GM12878 (cell line): ENCODE measurements around the gene MT1G. TPM values are rescaled to one million over a fixed set of nuclear protein-coding genes. Genes with fewer than 3 reads are reported as not detected.

Experiments used
- ATAC-seq: fragments of 200-7000 bp; cut with Tn5 transposase; 3 replicates; pipeline ENCODE4 v1.9.1; 2020; ENCODE audit warnings: mild to moderate bottlenecking, moderate library complexity
- BruUV-seq: library from RNA; stranded (reverse); fragments of 400-500 nt; replicated peaks from 2 replicates; lab custom pipeline; 2021; lab: Mats Ljungman, UMichigan
- CTCF ChIA-PET: fragments of 300-600 bp; sonication (Branson Sonifier 250); formaldehyde crosslinking; extraction: SDS; loops from one replicate; lab custom pipeline; 2021; ENCODE audit warnings: inconsistent platforms; lab: Yijun Ruan, JAX
- POLR2A ChIA-PET: fragments of 350-600 bp; formaldehyde crosslinking; extraction: SDS; loops from one replicate; lab custom pipeline; 2021; ENCODE audit warnings: inconsistent platforms; lab: Charles Lee
- RAD21 ChIA-PET: fragments of 300-600 bp; sonication (Branson Sonifier 250); formaldehyde crosslinking; loops from one replicate; lab custom pipeline; 2023; ENCODE audit warnings: antibody characterized with exemption; ENCODE audit not compliant: unreplicated experiment; lab: Charles Lee
- SMC1A ChIA-PET: fragments of 300-600 bp; sonication (Branson Sonifier 250); formaldehyde crosslinking; loops from one replicate; lab custom pipeline; 2023; ENCODE audit not compliant: unreplicated experiment, uncharacterized antibody; lab: Charles Lee
- DNase-seq: peaks from one replicate; pipeline ENCODE4 v3.0.0-alpha.2; 2011; ENCODE audit warnings: low read depth, low spot score
- FAIRE-seq: peaks from 3 replicates; lab custom pipeline; 2011; peaks lifted over from hg19 to GRCh38; lab: Jason Lieb, UNC
- H2AFZ ChIP-seq: 2 replicates; pipeline ENCODE4 v1.6.0; 2011; ENCODE audit warnings: low read depth, low read length, control low read depth; ENCODE audit not compliant: control insufficient read depth
- H3K27ac ChIP-seq: 2 replicates; pipeline ENCODE4 v1.5.1; 2011; ENCODE audit warnings: control low read depth; ENCODE audit not compliant: control insufficient read depth, insufficient read depth
- H3K27me3 ChIP-seq, 2 experiments: replicated peaks in 1 of 2; 2 replicates each; pipeline versions ENCODE4 v1.6.0 to v1.6.1; 2011; ENCODE audit warnings: low read length in 1 of 2; ENCODE audit not compliant: control insufficient read depth in 2 of 2, insufficient read depth in 2 of 2
- H3K36me3 ChIP-seq, 2 experiments: 2 replicates each; pipeline ENCODE4 v1.5.1; 2011; ENCODE audit warnings: low read length in 1 of 2; ENCODE audit not compliant: control insufficient read depth in 2 of 2, insufficient read depth in 2 of 2
- H3K4me1 ChIP-seq: 2 replicates; pipeline ENCODE4 v1.6.1; 2011; ENCODE audit warnings: mild to moderate bottlenecking, low read length, moderate library complexity, mixed read lengths; ENCODE audit not compliant: control insufficient read depth, insufficient read depth
- H3K4me2 ChIP-seq: 2 replicates; pipeline ENCODE4 v1.6.0; 2011; ENCODE audit warnings: control low read depth; ENCODE audit not compliant: control insufficient read depth, insufficient read depth
- H3K4me3 ChIP-seq: fragments of 200-600 bp; sonication (generic); 2 replicates; pipeline ENCODE4 v1.5.1; 2016
- H3K79me2 ChIP-seq: 2 replicates; pipeline ENCODE4 v1.6.0; 2011; ENCODE audit warnings: low read length; ENCODE audit not compliant: control insufficient read depth, insufficient read depth
- H3K9ac ChIP-seq: 2 replicates; pipeline ENCODE4 v1.8.0; 2011; ENCODE audit warnings: low read length, control low read depth, mixed read lengths; ENCODE audit not compliant: control insufficient read depth, insufficient read depth
- H3K9me3 ChIP-seq: replicated peaks from 3 replicates; pipeline ENCODE4 v1.5.1; 2011; ENCODE audit warnings: mild to moderate bottlenecking, low read length; ENCODE audit not compliant: control insufficient read depth, insufficient read depth
- H4K20me1 ChIP-seq: 2 replicates; pipeline ENCODE4 v1.6.0; 2011; ENCODE audit not compliant: control insufficient read depth, insufficient read depth
- ATF7 ChIP-seq: fragments of 450-650 bp; IDR thresholded peaks from 2 replicates; pipeline ENCODE4 v1.6.1; 2016; ENCODE audit warnings: low read depth, mild to moderate bottlenecking
- CBX3 ChIP-seq: fragments of 200-600 bp; sonication (generic); IDR thresholded peaks from 2 replicates; pipeline ENCODE4 v1.6.1; 2016; ENCODE audit warnings: low read depth, borderline replicate concordance
- CHD1 ChIP-seq: IDR thresholded peaks from 2 replicates; pipeline ENCODE4 v1.6.1; 2012; ENCODE audit warnings: low read depth, low read length, improper control_type of control experiment
- ESRRA ChIP-seq: IDR thresholded peaks from 2 replicates; pipeline ENCODE4 v1.6.1; 2012; ENCODE audit warnings: mild to moderate bottlenecking, low read length, improper control_type of control experiment
- NFYB ChIP-seq: IDR thresholded peaks from 2 replicates; pipeline ENCODE4 v1.6.1; 2011; ENCODE audit warnings: low read depth, mild to moderate bottlenecking, low read length, improper control_type of control experiment, moderate library complexity; ENCODE audit not compliant: insufficient read depth
- NR2C1 ChIP-seq: fragments of 450-650 bp; IDR thresholded peaks from 2 replicates; pipeline ENCODE4 v1.6.1; 2017; ENCODE audit warnings: antibody characterized with exemption, mild to moderate bottlenecking, moderate library complexity
- PML ChIP-seq: IDR thresholded peaks from 2 replicates; pipeline ENCODE4 v1.6.1; 2012; ENCODE audit warnings: low read length, inconsistent platforms
- RELA ChIP-seq: fragments of 450-650 bp; IDR thresholded peaks from 2 replicates; pipeline ENCODE4 v1.8.0; 2014; ENCODE audit warnings: borderline replicate concordance; ENCODE audit not compliant: partially characterized antibody
- STAT3 ChIP-seq: IDR thresholded peaks from 2 replicates; pipeline ENCODE4 v1.6.1; 2011; ENCODE audit warnings: low read depth, low read length, improper control_type of control experiment
- WGBS: methylation state at CpG from one replicate; pipeline ENCODE4 v1.1.6; 2016; ENCODE audit warnings: low lambda C conversion rate; ENCODE audit not compliant: insufficient replicate concordance, insufficient coverage; ENCODE audit errors: missing lambda C conversion rate; 5-methylcytosine and 5-hydroxymethylcytosine counted together
- in situ Hi-C: fragments of 300-500 bp; cut with MboI; formaldehyde crosslinking; loops from 9 replicates; pipeline ENCODE4 v1.14.3; 2018; ENCODE audit warnings: mixed read lengths
- intact Hi-C: fragments of 100-400 bp; cut with micrococcal nuclease; formaldehyde crosslinking; loops from one replicate; pipeline ENCODE4 v1.14.2; 2022; ENCODE audit not compliant: unreplicated experiment
- polyA plus RNA-seq, 11 experiments: library from polyadenylated mRNA; depleted of rRNA in 4 of 11; unstranded in 6 of 11; stranded (reverse) in 5 of 11; fragments of >200 nt; fragmentation: Nextera tagmentation in 4 of 11; fragmentation: Illumina TruSeq in 1 of 11; extraction: Ambion mirVana in 4 of 11; extraction: Trizol in 1 of 11; gene quantifications; 1 replicate in 1 of 11; 2 replicates in 10 of 11; pipeline versions ENCODE4 v1.2.1 to v1.2.3, GENCODE V29; 2011 to 2016; ENCODE audit warnings: inconsistent platforms in 2 of 11, missing spikeins in 2 of 11, low read depth in 1 of 11
- total RNA-seq, 4 experiments: library from RNA; depleted of rRNA in 3 of 4; stranded (reverse); fragments of >200 nt in 3 of 4; fragmentation: Illumina TruSeq in 1 of 4; extraction: Trizol in 1 of 4; gene quantifications; 2 replicates each; pipeline versions ENCODE4 v1.2.1 to v1.2.3, GENCODE V29; 2013 to 2021
- TF ChIP-seq, protein P1 (sequence below): fragments of 450-650 bp; IDR thresholded peaks from 2 replicates; pipeline ENCODE4 v1.6.1; 2017; ENCODE audit warnings: antibody characterized with exemption, mild to moderate bottlenecking, moderate library complexity

Gene MT1G
- total and polyA plus RNA-seq, 10 of the 15 experiments (the other 5 are each of a cell fraction or from before 2014, with no cell fraction given): 1.2 to 9.1 (median 4.6) TPM

DNA sequence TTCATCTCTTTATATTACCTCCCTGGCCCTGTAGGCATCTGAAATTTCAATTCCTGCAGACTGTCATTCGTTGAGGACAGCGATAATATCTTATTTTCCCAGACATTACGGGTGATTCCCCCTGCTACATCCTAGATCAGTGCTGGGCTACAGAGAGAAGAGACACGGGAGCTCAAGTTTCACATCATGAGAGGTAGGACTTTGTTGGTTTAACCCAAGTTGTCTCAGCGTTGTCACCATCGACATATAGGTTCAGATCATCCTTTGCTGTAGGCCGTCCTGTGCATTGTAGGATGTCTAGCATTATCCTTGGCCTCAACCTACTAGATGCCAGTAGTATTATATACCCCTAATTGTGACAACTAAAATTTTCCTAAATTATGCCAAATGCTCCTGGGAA, 33.7 kb upstream of the MT1G start:
- H3K9ac ChIP-seq: no peak overlapping the region
- no peak for FAIRE-seq
- ChIA-PET RAD21 (interaction anchor here (0.6 to 4.7 kb wide), 42 partner anchors 12 to 383 kb away, joined by 3 to 66 read pairs (median 4); partner anchors contain the start of genes MT1X, MT2A, NUDT21 and OGFOD1), SMC1A (interaction anchor here (0.6 to 4.6 kb wide), 57 partner anchors 9 to 860 kb away, joined by 3 to 67 read pairs (median 4); partner anchors contain the start of genes MT1G and MT1X), POLR2A (interaction anchor here (0.5 to 1.1 kb wide), 4 partner anchors 22 to 1462 kb away, joined by 3 to 6 read pairs (median 4); no protein-coding TSS in a partner anchor)
- H3K4me3 ChIP-seq: no peak overlapping the region
- H3K4me1 ChIP-seq: no peaks in the 10 kb centered on the region; the same call in 1 of the 2 replicates
- H3K4me2 ChIP-seq: no peak overlapping the region
- H3K9me3 ChIP-seq: no peaks in the 10 kb centered on the region; the same call in 2 of the 3 replicates
- no peak for DNase-seq
- no peak overlapping the region; the same call in 1 of the 2 replicates for H2AFZ ChIP-seq
- no peaks in the 10 kb centered on the region; a peak in 1 of 4 replicates for H3K27me3 ChIP-seq
- no peak for TF ChIP-seq NFYB
- no peak for TF ChIP-seq CBX3
- TF ChIP-seq, protein P1, sequence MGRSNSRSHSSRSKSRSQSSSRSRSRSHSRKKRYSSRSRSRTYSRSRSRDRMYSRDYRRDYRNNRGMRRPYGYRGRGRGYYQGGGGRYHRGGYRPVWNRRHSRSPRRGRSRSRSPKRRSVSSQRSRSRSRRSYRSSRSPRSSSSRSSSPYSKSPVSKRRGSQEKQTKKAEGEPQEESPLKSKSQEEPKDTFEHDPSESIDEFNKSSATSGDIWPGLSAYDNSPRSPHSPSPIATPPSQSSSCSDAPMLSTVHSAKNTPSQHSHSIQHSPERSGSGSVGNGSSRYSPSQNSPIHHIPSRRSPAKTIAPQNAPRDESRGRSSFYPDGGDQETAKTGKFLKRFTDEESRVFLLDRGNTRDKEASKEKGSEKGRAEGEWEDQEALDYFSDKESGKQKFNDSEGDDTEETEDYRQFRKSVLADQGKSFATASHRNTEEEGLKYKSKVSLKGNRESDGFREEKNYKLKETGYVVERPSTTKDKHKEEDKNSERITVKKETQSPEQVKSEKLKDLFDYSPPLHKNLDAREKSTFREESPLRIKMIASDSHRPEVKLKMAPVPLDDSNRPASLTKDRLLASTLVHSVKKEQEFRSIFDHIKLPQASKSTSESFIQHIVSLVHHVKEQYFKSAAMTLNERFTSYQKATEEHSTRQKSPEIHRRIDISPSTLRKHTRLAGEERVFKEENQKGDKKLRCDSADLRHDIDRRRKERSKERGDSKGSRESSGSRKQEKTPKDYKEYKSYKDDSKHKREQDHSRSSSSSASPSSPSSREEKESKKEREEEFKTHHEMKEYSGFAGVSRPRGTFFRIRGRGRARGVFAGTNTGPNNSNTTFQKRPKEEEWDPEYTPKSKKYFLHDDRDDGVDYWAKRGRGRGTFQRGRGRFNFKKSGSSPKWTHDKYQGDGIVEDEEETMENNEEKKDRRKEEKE: no peak
- TF ChIP-seq PML: no peak
- TF ChIP-seq RELA: no peak
- TF ChIP-seq STAT3: no peak
- TF ChIP-seq ATF7: no peak
- TF ChIP-seq ESRRA: no peak
- no peak for TF ChIP-seq CHD1
- no peak for TF ChIP-seq NR2C1
- TF ChIP-seq, all 136 proteins: peak for 0
- Histone ChIP-seq H3K79me2 (no peaks in the 10 kb centered on the region), H3K27ac (no peak overlapping the region), H3K36me3 (no peaks in the 10 kb centered on the region), H4K20me1 (no peaks in the 10 kb centered on the region)
- ATAC-seq: no peak
- BruUV-seq: no TSS peak
- intact Hi-C loops: loop anchor here (10.0 kb wide), 1 partner anchor 387 kb away; no protein-coding TSS in a partner anchor
- 83% methylated on average over 7 of the region's 7 CpGs for WGBS
- CTCF ChIA-PET: interaction anchor here (0.6 to 4.6 kb wide), 61 partner anchors 9 to 345 kb away, joined by 3 to 90 read pairs (median 4); partner anchors contain the start of genes MT2A, MT4, NUDT21 and OGFOD1
- in situ Hi-C loops: loop anchor here (5.0 kb wide), 1 partner anchor 189 kb away; no protein-coding TSS in a partner anchor
